Neural cell (in vitro differentiated cells): ENCODE results near the gene PERCC1. TPM values are rescaled to one million over a fixed set of nuclear protein-coding genes. Genes with fewer than 3 reads are reported as not detected.

Experiments
- H2AFZ ChIP-seq: fragments of 200-600, 300-800 bp; sonication (generic), shearing (Covaris generic); 2 replicates; pipeline ENCODE4 v1.6.0; 2014; ENCODE audit warnings: low read depth, mild to moderate bottlenecking, antibody characterized with exemption, low read length, moderate library complexity
- H3F3A ChIP-seq: fragments of 200-600 bp; shearing (Covaris generic); 2 replicates; pipeline ENCODE4 v1.6.1; 2016; ENCODE audit warnings: mild to moderate bottlenecking, moderate library complexity, mixed read lengths, antibody characterized with exemption, low read length; ENCODE audit not compliant: insufficient read depth, poor library complexity, severe bottlenecking
- H3K27ac ChIP-seq: fragments of 200-600, 300-800 bp; sonication (generic), shearing (Covaris generic); 2 replicates; pipeline ENCODE4 v1.5.1; 2014; ENCODE audit warnings: mild to moderate bottlenecking, low read length, moderate library complexity
- H3K27me3 ChIP-seq: fragments of 300-800, 200-600 bp; sonication (generic), shearing (Covaris generic); 2 replicates; pipeline ENCODE4 v1.6.0; 2014; ENCODE audit warnings: mild to moderate bottlenecking, low read depth, low read length, moderate library complexity; ENCODE audit not compliant: insufficient read depth
- H3K36me3 ChIP-seq: fragments of 300-800, 200-600 bp; sonication (generic), shearing (Covaris generic); 2 replicates; pipeline ENCODE4 v1.5.1; 2014; ENCODE audit warnings: mild to moderate bottlenecking, antibody characterized with exemption, low read length, moderate library complexity; ENCODE audit not compliant: insufficient read depth
- H3K4me2 ChIP-seq: fragments of 300-800, 200-600 bp; sonication (generic), shearing (Covaris generic); 2 replicates; pipeline ENCODE4 v1.6.0; 2014; ENCODE audit warnings: mild to moderate bottlenecking, low read length
- H3K4me3 ChIP-seq: fragments of 300-800, 200-600 bp; sonication (generic), shearing (Covaris generic); 2 replicates; pipeline ENCODE4 v1.5.1; 2014; ENCODE audit warnings: mild to moderate bottlenecking, low read length, moderate library complexity
- H3K79me2 ChIP-seq: fragments of 200-600 bp; shearing (Covaris generic); replicated peaks from 2 replicates; pipeline ENCODE4 v1.6.0; 2014; ENCODE audit warnings: mild to moderate bottlenecking, low read length, moderate library complexity; ENCODE audit not compliant: insufficient read depth
- H3K9ac ChIP-seq: fragments of 300-800, 200-600 bp; sonication (generic), shearing (Covaris generic); 2 replicates; pipeline ENCODE4 v1.6.1; 2016; ENCODE audit warnings: mild to moderate bottlenecking, low read length, mixed read lengths
- H3K9me2 ChIP-seq: fragments of 200-600 bp; shearing (Covaris generic); 2 replicates; pipeline ENCODE4 v1.6.1; 2016; ENCODE audit warnings: mild to moderate bottlenecking, low read length, mixed read lengths; ENCODE audit not compliant: insufficient read depth
- H3K9me3 ChIP-seq: fragments of 200-600, 300-800 bp; sonication (generic), shearing (Covaris generic); 2 replicates; pipeline ENCODE4 v1.6.1; 2016; ENCODE audit warnings: mild to moderate bottlenecking, mixed run types, low read length, moderate library complexity, mixed read lengths
- H4K20me1 ChIP-seq: fragments of 200-600 bp; shearing (Covaris generic); 2 replicates; pipeline ENCODE4 v1.6.1; 2016; ENCODE audit warnings: mild to moderate bottlenecking, mixed run types; ENCODE audit not compliant: insufficient read depth
- EP300 ChIP-seq: fragments of 450-650 bp; conservative IDR thresholded peaks from 2 replicates; pipeline ENCODE4 v1.6.1; 2014; ENCODE audit warnings: antibody characterized with exemption, mild to moderate bottlenecking, moderate library complexity; ENCODE audit not compliant: poor library complexity, severe bottlenecking
- EZH2 ChIP-seq: fragments of 200-600, 300-800 bp; shearing (Covaris generic), sonication (generic); IDR thresholded peaks from 2 replicates; pipeline ENCODE4 v1.6.1; 2014; ENCODE audit warnings: antibody characterized with exemption, low read length, borderline replicate concordance, mild to moderate bottlenecking; ENCODE audit not compliant: insufficient read depth, poor library complexity, severe bottlenecking
- MXI1 ChIP-seq: fragments of 450-650 bp; conservative IDR thresholded peaks from 2 replicates; pipeline ENCODE4 v1.6.1; 2014; ENCODE audit warnings: antibody characterized with exemption, mild to moderate bottlenecking; ENCODE audit not compliant: poor library complexity, severe bottlenecking
- POLR2AphosphoS5 ChIP-seq: IDR thresholded peaks from 2 replicates; pipeline ENCODE4 v1.6.1; 2012
- RAD21 ChIP-seq: fragments of 450-650 bp; conservative IDR thresholded peaks from 2 replicates; pipeline ENCODE4 v1.6.1; 2014; ENCODE audit warnings: antibody characterized with exemption, mild to moderate bottlenecking, moderate library complexity
- REST ChIP-seq: IDR thresholded peaks from 2 replicates; pipeline ENCODE4 v1.6.1; 2012; ENCODE audit warnings: borderline replicate concordance
- SMC3 ChIP-seq: fragments of 450-650 bp; conservative IDR thresholded peaks from 2 replicates; pipeline ENCODE4 v1.6.1; 2014; ENCODE audit warnings: antibody characterized with exemption, mild to moderate bottlenecking, moderate library complexity; ENCODE audit not compliant: poor library complexity
- TAF1 ChIP-seq: IDR thresholded peaks from 2 replicates; pipeline ENCODE4 v1.6.1; 2012; ENCODE audit warnings: low read depth
- polyA plus RNA-seq: library from polyadenylated mRNA; depleted of rRNA; stranded (reverse); fragments of >200 nt; gene quantifications from 2 replicates; pipeline ENCODE4 v1.2.3, GENCODE V29; 2014
- TF ChIP-seq, protein P1 (sequence below): fragments of 450-650 bp; IDR thresholded peaks from 2 replicates; pipeline ENCODE4 v1.5.1; 2014; ENCODE audit warnings: antibody characterized with exemption, mild to moderate bottlenecking, moderate library complexity; ENCODE audit not compliant: poor library complexity, severe bottlenecking

Gene PERCC1
- polyA plus RNA-seq, 1 donor from 2014 or later: not detected

DNA sequence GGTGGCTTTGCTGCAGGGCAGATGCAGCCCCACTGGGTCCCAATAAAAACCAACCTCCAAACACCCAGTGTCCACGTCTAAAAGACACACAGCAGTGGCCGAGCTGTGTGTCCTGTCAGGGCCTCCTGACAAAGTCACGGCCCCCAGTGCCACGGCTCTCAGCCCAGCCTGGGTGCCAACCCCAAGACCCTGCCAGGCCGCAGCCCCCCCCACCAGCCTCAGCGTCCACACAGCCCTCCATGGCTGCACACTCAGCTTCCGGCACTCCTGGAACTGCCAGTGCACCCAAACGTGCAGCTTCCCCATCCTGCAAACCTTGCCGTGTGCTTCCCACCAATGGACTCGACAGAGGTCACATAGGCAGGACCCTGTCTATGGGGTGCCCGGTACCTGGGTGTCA lies 17.1 kb downstream of the PERCC1 start:
- Histone ChIP-seq H3K9me2 (no peaks in the 10 kb centered on the region), H3F3A (no peaks in the 10 kb centered on the region), H4K20me1 (no peaks in the 10 kb centered on the region), H3K4me3 (no peak overlapping the region), H3K9ac (no peak overlapping the region), H3K4me2 (no peak overlapping the region), H2AFZ (no peak overlapping the region), H3K79me2 (no peaks in the 10 kb centered on the region), H3K27me3 (no peaks in the 10 kb centered on the region), H3K9me3 (no peaks in the 10 kb centered on the region), H3K36me3 (no peaks in the 10 kb centered on the region), H3K27ac (no peak overlapping the region)
- TF ChIP-seq TAF1 (no peak), POLR2AphosphoS5 (no peak), RAD21 (no peak), SMC3 (no peak), REST (no peak), EZH2 (no peak)
- TF ChIP-seq, protein P1, sequence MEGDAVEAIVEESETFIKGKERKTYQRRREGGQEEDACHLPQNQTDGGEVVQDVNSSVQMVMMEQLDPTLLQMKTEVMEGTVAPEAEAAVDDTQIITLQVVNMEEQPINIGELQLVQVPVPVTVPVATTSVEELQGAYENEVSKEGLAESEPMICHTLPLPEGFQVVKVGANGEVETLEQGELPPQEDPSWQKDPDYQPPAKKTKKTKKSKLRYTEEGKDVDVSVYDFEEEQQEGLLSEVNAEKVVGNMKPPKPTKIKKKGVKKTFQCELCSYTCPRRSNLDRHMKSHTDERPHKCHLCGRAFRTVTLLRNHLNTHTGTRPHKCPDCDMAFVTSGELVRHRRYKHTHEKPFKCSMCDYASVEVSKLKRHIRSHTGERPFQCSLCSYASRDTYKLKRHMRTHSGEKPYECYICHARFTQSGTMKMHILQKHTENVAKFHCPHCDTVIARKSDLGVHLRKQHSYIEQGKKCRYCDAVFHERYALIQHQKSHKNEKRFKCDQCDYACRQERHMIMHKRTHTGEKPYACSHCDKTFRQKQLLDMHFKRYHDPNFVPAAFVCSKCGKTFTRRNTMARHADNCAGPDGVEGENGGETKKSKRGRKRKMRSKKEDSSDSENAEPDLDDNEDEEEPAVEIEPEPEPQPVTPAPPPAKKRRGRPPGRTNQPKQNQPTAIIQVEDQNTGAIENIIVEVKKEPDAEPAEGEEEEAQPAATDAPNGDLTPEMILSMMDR: no peak

- Histone ChIP-seq H3K9me3 (no peaks in the 10 kb centered on the region), H3K4me2 (no peak overlapping the region), H2AFZ (no peak overlapping the region), H4K20me1 (no peaks in the 10 kb centered on the region), H3K9ac (no peak overlapping the region), H3K9me2 (no peaks in the 10 kb centered on the region), H3K27ac (no peak overlapping the region), H3K36me3 (no peaks in the 10 kb centered on the region), H3K27me3 (no peaks in the 10 kb centered on the region), H3K4me3 (no peak overlapping the region), H3F3A (no peaks in the 10 kb centered on the region), H3K79me2 (no peaks in the 10 kb centered on the region)
- TF ChIP-seq MXI1 (no peak), EZH2 (no peak), POLR2AphosphoS5 (no peak), TAF1 (no peak), EP300 (no peak), RAD21 (no peak), SMC3 (no peak), REST (no peak)
- TF ChIP-seq, protein P1: no peak
Measured at GRCh38 chr16:1448536-1449116, 17.7 kb downstream of the PERCC1 start.
